Pancreas (tissue), 10 donors: ENCODE measurements around the gene STIM1. TPM values are rescaled to one million over a fixed set of nuclear protein-coding genes. Genes with fewer than 3 reads are reported as not detected.

Experiments used
- ATAC-seq, 4 donors: fragments of 200-7000 bp; cut with Tn5 transposase; one replicate each; pipeline versions ENCODE4 v1.8.0 to v1.9.1; 2020; ENCODE audit warnings: mild to moderate bottlenecking in 4 of 4, moderate library complexity in 4 of 4
- DNase-seq, 6 donors: peaks; one replicate each; pipeline ENCODE4 v3.0.0-alpha.2; 2020
- FAIRE-seq: peaks from 2 replicates; lab custom pipeline; 2012; peaks lifted over from hg19 to GRCh38; lab: Jason Lieb, UNC
- H3K27ac ChIP-seq, 4 donors: fragments of 200-600 bp; sonication (generic); 1 replicate in 3 of 4; 2 replicates in 1 of 4; pipeline versions ENCODE4 v1.5.0 to v1.8.0; 2020
- H3K27me3 ChIP-seq, 4 donors: fragments of 200-600 bp; one replicate each; pipeline ENCODE4 v1.8.0; 2021
- H3K36me3 ChIP-seq, 3 donors: fragments of 200-600 bp; sonication (generic) in 1 of 3; one replicate each; pipeline versions ENCODE4 v1.5.0 to v1.8.0; 2020 to 2021
- H3K4me1 ChIP-seq, 3 donors: fragments of 200-600 bp; one replicate each; pipeline ENCODE4 v1.8.0; 2021
- H3K4me3 ChIP-seq, 4 donors: fragments of 200-600 bp; sonication (generic) in 2 of 4; one replicate each; pipeline versions ENCODE4 v1.5.0 to v1.8.0; 2020 to 2021
- H3K9me3 ChIP-seq, 4 donors: fragments of 200-600 bp; one replicate each; pipeline ENCODE4 v1.8.0; 2021
- WGBS, 2 donors: extraction: QIAGEN DNeasy Blood & Tissue Kit; methylation state at CpG; one replicate each; pipeline ENCODE4 v1.1.7; 2013; 5-methylcytosine and 5-hydroxymethylcytosine counted together
- intact Hi-C, 3 donors: fragments of 100-400 bp; cut with DNase I; formaldehyde crosslinking; loops; one replicate each; pipeline versions ENCODE4 v1.11.1 to v1.14.2; 2022
- polyA plus RNA-seq, 2 donors: library from polyadenylated mRNA; stranded (reverse); fragments of 200-250 nt; gene quantifications; one replicate each; pipeline ENCODE4 v1.2.3, GENCODE V29; 2013
- total RNA-seq, 6 donors: library from RNA; stranded (reverse); fragmentation: NEBNext Ultra II Directional in 4 of 6; extraction: Animal tissue kit (Norgen Biotek cat#: 25700) in 4 of 6; gene quantifications; one replicate each; pipeline versions ENCODE4 v1.2.1 to v1.2.4, GENCODE V29; 2021 to 2023
- TF ChIP-seq, protein P1 (sequence below), 4 donors: fragments of 200-600 bp; sonication (generic) in 3 of 4; IDR thresholded peaks; one replicate each; pipeline versions ENCODE4 v1.5.0 to v1.8.0; 2021; ENCODE audit warnings: antibody characterized with exemption in 4 of 4
- donor health status: healthy with polysubstance abuse.
- donor health status: DM: no; HTN: no; CAD: no; lungs with moderate emphysema.
- donor health status: DM: no; HTN: no; CAD: no.
- donor health status: control.
- donor health status: control.
- donor health status: Bipolar disorder and iron deficiency.
- donor health status: DM: yes; HTN: yes; CAD: no.
- donor health status: DM: no; HTN: no; CAD: no.
- donor health status: DM: no; HTN: no; CAD: no.
- donor health status: DM: yes; HTN: yes; CAD: no.

STIM1 gene
- total and polyA plus RNA-seq, 8 donors = 10.2 to 28.9 (median 18.8) TPM

DNA sequence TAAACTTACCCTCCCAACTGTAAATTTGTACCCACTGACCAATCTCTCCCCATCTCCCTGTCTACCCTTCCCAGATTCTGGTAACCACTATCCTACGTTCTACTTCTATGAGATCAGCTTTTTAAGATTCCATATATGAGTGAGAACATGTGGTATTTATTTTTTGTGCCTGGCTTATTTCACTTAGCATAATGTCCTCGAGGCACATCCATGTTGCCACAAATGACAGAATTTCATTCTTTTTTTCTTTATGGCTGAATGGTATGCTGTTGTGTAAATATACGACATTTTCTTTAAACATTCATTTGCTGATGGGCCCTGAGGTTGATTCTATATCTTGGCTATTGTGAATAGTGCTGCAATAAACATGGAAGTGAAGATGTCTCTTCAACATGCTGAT is 164.4 kb downstream of the STIM1 start:
- no peaks in the 10 kb centered on the region for H3K4me1 ChIP-seq
- ATAC-seq = no peak
- no peaks in the 10 kb centered on the region for H3K9me3 ChIP-seq
- H3K27me3 ChIP-seq = no peaks in the 10 kb centered on the region
- H3K4me3 ChIP-seq = no peak overlapping the region
- TF ChIP-seq, protein P1, sequence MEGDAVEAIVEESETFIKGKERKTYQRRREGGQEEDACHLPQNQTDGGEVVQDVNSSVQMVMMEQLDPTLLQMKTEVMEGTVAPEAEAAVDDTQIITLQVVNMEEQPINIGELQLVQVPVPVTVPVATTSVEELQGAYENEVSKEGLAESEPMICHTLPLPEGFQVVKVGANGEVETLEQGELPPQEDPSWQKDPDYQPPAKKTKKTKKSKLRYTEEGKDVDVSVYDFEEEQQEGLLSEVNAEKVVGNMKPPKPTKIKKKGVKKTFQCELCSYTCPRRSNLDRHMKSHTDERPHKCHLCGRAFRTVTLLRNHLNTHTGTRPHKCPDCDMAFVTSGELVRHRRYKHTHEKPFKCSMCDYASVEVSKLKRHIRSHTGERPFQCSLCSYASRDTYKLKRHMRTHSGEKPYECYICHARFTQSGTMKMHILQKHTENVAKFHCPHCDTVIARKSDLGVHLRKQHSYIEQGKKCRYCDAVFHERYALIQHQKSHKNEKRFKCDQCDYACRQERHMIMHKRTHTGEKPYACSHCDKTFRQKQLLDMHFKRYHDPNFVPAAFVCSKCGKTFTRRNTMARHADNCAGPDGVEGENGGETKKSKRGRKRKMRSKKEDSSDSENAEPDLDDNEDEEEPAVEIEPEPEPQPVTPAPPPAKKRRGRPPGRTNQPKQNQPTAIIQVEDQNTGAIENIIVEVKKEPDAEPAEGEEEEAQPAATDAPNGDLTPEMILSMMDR (IDR thresholded peaks at IDR 0.05) = no peak
- no peaks in the 10 kb centered on the region for H3K36me3 ChIP-seq
- no peak for FAIRE-seq
- no peak overlapping the region for H3K27ac ChIP-seq
- intact Hi-C loops = no loop called here
- WGBS, 2 donors = 89 to 94% methylated on average over 3 of the region's 3 CpGs
- DNase-seq = no peak

DNA sequence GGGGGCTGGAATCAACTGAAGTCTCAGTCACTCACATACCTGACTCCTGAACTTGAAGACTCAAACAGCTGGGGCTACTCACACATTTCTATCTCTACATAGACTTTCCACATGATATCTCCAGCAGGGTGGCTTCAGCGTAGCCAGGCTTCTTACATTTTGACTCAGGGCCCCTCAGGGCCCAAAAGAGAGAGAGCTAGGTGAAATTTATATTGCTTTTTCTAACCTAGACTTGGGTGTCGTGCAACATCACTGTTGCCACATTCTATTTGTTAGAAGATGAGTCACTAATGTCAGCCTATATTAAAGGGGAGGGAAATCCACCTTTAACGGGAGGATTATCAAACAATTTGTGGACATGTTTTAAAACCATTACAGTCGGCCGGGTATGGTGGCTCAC is 167.2 kb downstream of the STIM1 start:
- intact Hi-C loops = no loop called here
- no peak for DNase-seq

DNA sequence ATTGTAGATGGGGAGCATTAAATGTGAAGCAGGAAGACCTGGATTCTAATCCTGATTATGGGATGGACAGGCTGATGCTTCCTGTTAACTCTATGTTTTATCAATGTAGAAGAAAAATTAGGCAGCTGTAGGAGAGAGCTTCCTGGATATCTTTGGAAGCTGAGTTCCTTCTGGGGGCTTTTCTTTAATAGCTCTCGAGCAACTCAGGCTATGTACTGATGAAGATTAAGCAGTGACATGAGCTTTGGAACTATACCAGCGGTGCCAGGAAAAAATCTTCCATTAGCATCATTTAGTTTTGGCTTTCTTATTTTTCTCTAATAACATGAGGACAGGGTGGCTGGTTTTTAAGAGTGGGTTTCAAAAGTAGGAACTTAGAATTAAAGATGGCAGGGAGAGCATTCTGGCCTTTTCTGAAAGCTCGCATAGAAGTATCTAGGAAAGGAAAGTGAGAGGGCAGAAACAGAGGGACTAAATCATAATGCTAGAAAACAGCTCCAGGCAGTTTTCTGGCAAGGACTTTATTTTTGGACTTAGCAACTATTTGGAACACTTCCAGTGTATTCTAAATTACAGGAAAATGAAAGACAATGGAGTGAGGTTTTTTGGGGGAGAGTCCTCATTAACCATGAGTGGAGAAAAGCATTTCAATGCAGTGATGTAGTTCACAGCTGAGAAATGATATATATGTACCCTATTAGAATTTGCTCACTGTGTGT is 169.9 kb downstream of the STIM1 start:
- H3K4me1 ChIP-seq = peaks cover 8 to 14% (median 12%) of the 10 kb centered on the region in 3 donors
- no peak for DNase-seq
- peak in 3 of 4 donors; percentile 26 to 39 (median 27) for ATAC-seq
- intact Hi-C loops = no loop called here
- no peaks in the 10 kb centered on the region for H3K27me3 ChIP-seq
- H3K27ac ChIP-seq = peak overlapping the region in 1 of 4 donors; percentile 31
- no peak overlapping the region for H3K4me3 ChIP-seq
- no peaks in the 10 kb centered on the region for H3K36me3 ChIP-seq
- WGBS, 2 donors = 55 to 56% methylated on average over 3 of the region's 3 CpGs
- FAIRE-seq = no peak
- H3K9me3 ChIP-seq = no peaks in the 10 kb centered on the region
- TF ChIP-seq, protein P1 (IDR thresholded peaks at IDR 0.05) = no peak

More for the DNA sequence above, 167.2 kb downstream of the STIM1 start:
- no peaks in the 10 kb centered on the region for H3K9me3 ChIP-seq
- H3K36me3 ChIP-seq = no peaks in the 10 kb centered on the region
- FAIRE-seq = no peak
- H3K27ac ChIP-seq = no peak overlapping the region
- ATAC-seq = no peak
- H3K4me3 ChIP-seq = no peak overlapping the region
- TF ChIP-seq, protein P1 (IDR thresholded peaks at IDR 0.05) = no peak
- no peaks in the 10 kb centered on the region for H3K27me3 ChIP-seq
- WGBS, 2 donors = 96% methylated on average over 5 of the region's 5 CpGs
- peaks cover 8 to 14% (median 12%) of the 10 kb centered on the region in 3 donors for H3K4me1 ChIP-seq

DNA sequence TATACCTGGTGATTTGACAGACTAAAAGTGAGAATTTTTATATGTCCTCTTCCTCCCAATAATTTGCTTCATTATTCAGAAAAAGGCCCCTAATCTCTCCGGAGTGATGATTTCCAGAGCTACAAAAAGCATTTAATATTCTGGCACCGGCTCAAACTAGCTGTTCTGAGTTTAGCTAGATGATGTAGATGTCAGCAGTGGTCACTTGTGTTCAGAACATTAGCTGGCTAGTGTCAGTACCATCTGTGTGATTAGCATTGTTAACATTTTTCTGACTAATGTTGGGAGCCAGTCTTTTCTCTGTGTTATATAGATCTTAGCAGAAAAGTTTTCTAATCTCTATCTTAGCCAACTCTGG is 170.5 kb downstream of the STIM1 start:
- Histone ChIP-seq H3K4me3 (no peak overlapping the region), H3K36me3 (no peaks in the 10 kb centered on the region), H3K4me1 (peaks cover 8 to 14% (median 12%) of the 10 kb centered on the region in 3 donors), H3K9me3 (no peaks in the 10 kb centered on the region), H3K27ac (peak overlapping the region in 1 of 4 donors; percentile 31), H3K27me3 (no peaks in the 10 kb centered on the region)
- intact Hi-C loops = no loop called here
- TF ChIP-seq, protein P1 (IDR thresholded peaks at IDR 0.05) = no peak
- ATAC-seq (peak in 3 of 4 donors; percentile 51 to 70 (median 57)), FAIRE-seq (no peak), DNase-seq (no peak)
- WGBS, 2 donors = 43 to 44% methylated on average over 2 of the region's 2 CpGs

DNA sequence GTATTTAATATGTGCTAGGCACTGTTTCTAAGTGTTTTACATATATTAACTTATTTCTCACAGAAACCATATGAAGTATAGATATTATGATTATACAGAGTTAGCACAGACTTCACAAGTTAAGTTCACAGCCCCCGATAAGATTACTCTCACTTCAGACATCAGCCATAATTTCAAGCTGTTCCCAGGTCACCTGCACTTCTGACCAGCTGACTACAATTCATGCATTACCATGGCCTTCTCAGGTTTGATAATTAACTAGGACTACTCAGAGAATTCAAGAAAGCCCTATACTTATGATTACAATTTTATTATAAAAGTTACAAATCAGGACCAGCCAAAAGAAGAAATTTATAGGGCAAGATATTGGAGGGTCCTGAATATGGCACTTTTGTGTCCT is 170.9 kb downstream of the STIM1 start:
- intact Hi-C loops = no loop called here
- 35 to 37% methylated on average over 1 of the region's 1 CpG for WGBS, 2 donors
- TF ChIP-seq, protein P1 (IDR thresholded peaks at IDR 0.05) = no peak
- Histone ChIP-seq H3K27ac (peak overlapping the region in 2 of 4 donors; percentile 9 to 31), H3K27me3 (no peaks in the 10 kb centered on the region), H3K9me3 (no peaks in the 10 kb centered on the region), H3K4me3 (no peak overlapping the region), H3K4me1 (peaks cover 8 to 14% (median 12%) of the 10 kb centered on the region in 3 donors), H3K36me3 (no peaks in the 10 kb centered on the region)
- FAIRE-seq (no peak), ATAC-seq (peak; percentile 55 to 88 (median 86)), DNase-seq (peak in 1 of 6 donors; percentile 17)
